H4 (cell line): ENCODE measurements around the gene VAV3. TPM values are rescaled to one million over a fixed set of nuclear protein-coding genes. Genes with fewer than 3 reads are reported as not detected.
"Not testable (repeated sequence)": the region's sequence is repeated elsewhere in the genome, so short reads cannot be mapped to it uniquely, and the experiment has no call there.

Experiments
- DNase-seq: peaks from one replicate; pipeline ENCODE4 v3.0.0-alpha.2; 2015; ENCODE audit warnings: low spot score
- total RNA-seq: library from RNA; depleted of rRNA; stranded (reverse); fragments of >200 nt; shearing (Covaris generic); gene quantifications from 2 replicates; pipeline ENCODE4 v1.2.3, GENCODE V29; 2014

Gene VAV3
- total RNA-seq, 1 experiment from 2014 or later, result 40.5 TPM

- DNase-seq, result no peak
Observed at GRCh38 chr1:107739201-107739600, 225.8 kb downstream of the VAV3 start.

- not testable (repeated sequence) for DNase-seq
Observed at GRCh38 chr1:107733401-107733800, 231.6 kb downstream of the VAV3 start.

- no peak for DNase-seq
Observed at GRCh38 chr1:107727866-107728265, 237.1 kb downstream of the VAV3 start.

GRCh38 chr1:107726860-107727259 lies 238.1 kb downstream of the VAV3 start:
- no peak for DNase-seq

- DNase-seq, result no peak
Observed at GRCh38 chr1:107724648-107725047, 240.3 kb downstream of the VAV3 start.

GRCh38 chr1:107720210-107720609 lies 244.8 kb downstream of the VAV3 start:
- DNase-seq, result not testable (repeated sequence)

GRCh38 chr1:107710005-107710404 lies 255.0 kb downstream of the VAV3 start:
- DNase-seq, result no peak

- DNase-seq, result no peak
Observed at GRCh38 chr1:107707111-107707510, 257.9 kb downstream of the VAV3 start.

GRCh38 chr1:107706182-107706581 lies 258.8 kb downstream of the VAV3 start:
- no peak for DNase-seq

- no peak for DNase-seq
Observed at GRCh38 chr1:107704911-107705310, 260.1 kb downstream of the VAV3 start.

- peak; percentile 68 for DNase-seq
Observed at GRCh38 chr1:107702946-107703571, 261.9 kb downstream of the VAV3 start.

GRCh38 chr1:107700651-107701050 lies 264.3 kb downstream of the VAV3 start:
- DNase-seq, result not testable (repeated sequence)

GRCh38 chr1:107698161-107698560 lies 266.8 kb downstream of the VAV3 start:
- no peak for DNase-seq

- peak; percentile 18 for DNase-seq
Observed at GRCh38 chr1:107695341-107695740, 269.6 kb downstream of the VAV3 start.

- DNase-seq, result no peak
Observed at GRCh38 chr1:107692580-107693345, 272.2 kb downstream of the VAV3 start.

- no peak for DNase-seq
Observed at GRCh38 chr1:107691540-107691939, 273.4 kb downstream of the VAV3 start.

- no peak for DNase-seq
Observed at GRCh38 chr1:107690491-107690890, 274.5 kb downstream of the VAV3 start.

GRCh38 chr1:107689733-107690132 lies 275.2 kb downstream of the VAV3 start:
- DNase-seq, result no peak

GRCh38 chr1:107689159-107689558 lies 275.8 kb downstream of the VAV3 start:
- peak; percentile 81 for DNase-seq

- peak; percentile 90 for DNase-seq
Observed at GRCh38 chr1:107687849-107688753, 276.9 kb downstream of the VAV3 start.

- peak; percentile 43 for DNase-seq
Observed at GRCh38 chr1:107683683-107684082, 281.3 kb downstream of the VAV3 start.

- DNase-seq, result peak; percentile 49
Observed at GRCh38 chr1:107683191-107683657, 281.8 kb downstream of the VAV3 start.
